Adrenal gland (tissue), 12 donors: ENCODE results near the gene BLOC1S3. TPM values are rescaled to one million over a fixed set of nuclear protein-coding genes. Genes with fewer than 3 reads are reported as not detected.

Experiments used
- DNase-seq, 7 donors: peaks; one replicate each; pipeline ENCODE4 v3.0.0-alpha.2; 2019 to 2020
- H3K27ac ChIP-seq, 5 donors: fragments of 200-600 bp; sonication (generic) in 4 of 5; 1 replicate in 3 of 5; 2 replicates in 2 of 5; pipeline versions ENCODE4 v1.5.1 to v1.8.0; 2016 to 2020; ENCODE audit warnings: mild to moderate bottlenecking in 1 of 5
- H3K27me3 ChIP-seq: fragments of 200-600 bp; 2 replicates; pipeline ENCODE4 v1.8.0; 2021
- H3K36me3 ChIP-seq, 2 donors: fragments of 200-600 bp; replicated peaks in 1 of 2; 1 replicate in 1 of 2; 2 replicates in 1 of 2; pipeline versions ENCODE4 v1.5.1 to v1.8.0; 2018 to 2022
- H3K4me1 ChIP-seq, 2 donors: fragments of 200-600 bp; replicated peaks in 1 of 2; 1 replicate in 1 of 2; 2 replicates in 1 of 2; pipeline versions ENCODE4 v1.5.1 to v1.8.0; 2018 to 2021
- H3K4me3 ChIP-seq, 4 donors: fragments of 200-600 bp; sonication (generic) in 3 of 4; one replicate each; pipeline ENCODE4 v1.5.1; 2016 to 2018
- H3K9me3 ChIP-seq, 3 donors: fragments of 200-600 bp; sonication (generic) in 1 of 3; replicated peaks in 1 of 3; 1 replicate in 2 of 3; 2 replicates in 1 of 3; pipeline versions ENCODE4 v1.5.1 to v1.8.0; 2016 to 2021
- CTCF ChIP-seq, 6 experiments: fragments of 450-650 bp in 4 of 6; fragments of 200-600 bp in 2 of 6; sonication (generic) in 1 of 6; IDR thresholded peaks; 1 replicate in 5 of 6; 2 replicates in 1 of 6; pipeline versions ENCODE4 v1.5.1 to v1.8.0; 2016 to 2021; ENCODE audit warnings: antibody characterized with exemption in 6 of 6, mild to moderate bottlenecking in 2 of 6, moderate library complexity in 1 of 6
- POLR2A ChIP-seq, 2 donors: fragments of 450-650 bp; IDR thresholded peaks; one replicate each; pipeline ENCODE4 v1.6.1; 2017; ENCODE audit warnings: antibody characterized with exemption in 2 of 2, mild to moderate bottlenecking in 2 of 2, moderate library complexity in 1 of 2
- WGBS, 4 donors: extraction: QIAGEN DNeasy Blood & Tissue Kit in 2 of 4; methylation state at CpG; one replicate each; pipeline versions ENCODE4 v1.1.5 to v1.1.7; 2013 to 2017; 5-methylcytosine and 5-hydroxymethylcytosine counted together
- intact Hi-C, 2 donors: fragments of 100-400 bp; cut with DNase I; formaldehyde crosslinking; loops; one replicate each; pipeline versions ENCODE4 v1.14.1 to v1.15.0; 2022 to 2023
- polyA plus RNA-seq, 3 donors: library from polyadenylated mRNA; stranded (reverse); fragments of 200-250 nt in 2 of 3; fragments of 350-450 nt in 1 of 3; fragmentation: Illumina TruSeq in 1 of 3; extraction: RNeasy Lipid Tissue Mini Kit (QIAGEN cat#74804) in 1 of 3; gene quantifications; one replicate each; pipeline ENCODE4 v1.2.3, GENCODE V29; 2013 to 2014
- total RNA-seq, 9 donors: library from RNA; depleted of rRNA in 4 of 9; stranded (reverse); fragments of >200 nt in 4 of 9; fragments of 120-200 nt in 1 of 9; fragmentation: NEBNext Ultra II Directional in 1 of 9; extraction: Animal tissue kit (Norgen Biotek cat#: 25700) in 1 of 9; gene quantifications; one replicate each; pipeline versions ENCODE4 v1.1.0 to v1.2.4, GENCODE V29; 2013 to 2023
- donor health status: healthy with polysubstance abuse.
- donor health status: Bipolar disorder and iron deficiency.
- donor health status: DM: yes; HTN: yes; CAD: no.
- donor health status: DM: no; HTN: no; CAD: no.
- donor health status: DM: no; HTN: no; CAD: no.
- donor health status: DM: yes; HTN: yes; CAD: no.

BLOC1S3 gene
- total and polyA plus RNA-seq, 12 donors, result 2.8 to 25.5 (median 16.9) TPM

DNA sequence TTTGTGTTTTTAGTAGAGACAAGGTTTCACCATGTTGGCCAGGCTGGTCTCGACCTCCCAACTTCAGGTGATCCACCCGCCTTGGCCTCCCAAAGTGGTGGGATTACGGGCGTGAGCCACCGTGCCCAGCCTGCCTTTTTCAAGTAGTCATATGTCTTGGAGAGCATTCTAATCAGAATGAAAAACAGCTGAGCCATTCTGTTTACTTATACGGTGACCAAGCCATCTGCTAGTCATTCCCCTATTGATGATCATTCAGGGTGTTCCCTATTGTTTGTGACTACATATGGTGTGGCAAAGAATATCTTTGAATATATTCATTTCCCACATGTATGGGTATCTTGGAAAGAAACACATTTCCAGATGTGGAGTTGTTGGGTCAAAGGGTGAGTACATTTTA, 17.2 kb downstream of the BLOC1S3 start:
- WGBS, 4 donors, result 78 to 94% (median 91%) methylated on average over 6 of the region's 6 CpGs
- H3K9me3 ChIP-seq, result no peaks in the 10 kb centered on the region
- no peak overlapping the region for H3K4me3 ChIP-seq
- no peaks in the 10 kb centered on the region for H3K36me3 ChIP-seq
- intact Hi-C loops, result loop anchor here in 1 of 2 donors (5.0 kb wide), 1 partner anchor 147 kb away; the partner anchor contains the start of gene KLC3
- H3K27me3 ChIP-seq, result no peaks in the 10 kb centered on the region
- no peak for TF ChIP-seq POLR2A (IDR thresholded peaks at IDR 0.05)
- no peak for TF ChIP-seq CTCF (IDR thresholded peaks at IDR 0.05)
- no peaks in the 10 kb centered on the region for H3K4me1 ChIP-seq
- DNase-seq, result no peak
- no peak overlapping the region for H3K27ac ChIP-seq

DNA sequence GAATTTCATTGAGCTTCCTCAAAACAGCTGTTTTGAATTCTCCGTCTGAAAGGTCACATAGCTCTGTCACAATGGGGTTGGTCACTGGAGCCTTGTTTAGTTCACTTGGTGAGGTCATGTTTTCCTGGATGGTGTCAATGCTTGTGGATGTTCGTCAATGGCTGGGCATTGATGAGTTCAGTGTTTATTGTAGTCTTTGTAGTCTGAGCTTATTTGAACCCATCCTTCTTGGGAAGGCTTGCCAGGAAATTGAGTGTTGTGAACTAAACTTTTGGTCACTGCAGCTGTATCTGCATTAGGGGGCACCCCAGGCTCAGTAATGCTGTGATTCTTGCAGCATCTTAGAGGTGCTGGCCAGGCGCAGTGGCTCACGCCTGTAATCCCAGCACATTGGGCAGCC, 22.0 kb downstream of the BLOC1S3 start:
- peak in 5 of 7 donors; percentile 19 to 75 (median 57) for DNase-seq
- Histone ChIP-seq H3K27me3 (no peaks in the 10 kb centered on the region), H3K4me1 (no peaks in the 10 kb centered on the region), H3K4me3 (no peak overlapping the region), H3K9me3 (no peaks in the 10 kb centered on the region), H3K36me3 (no peaks in the 10 kb centered on the region), H3K27ac (no peak overlapping the region)
- TF ChIP-seq CTCF (IDR thresholded peaks at IDR 0.05) (peak in 5 of 6 experiments; percentile 32 to 64 (median 49)), POLR2A (IDR thresholded peaks at IDR 0.05) (no peak)
- WGBS, 4 donors, result 47 to 70% (median 49%) methylated on average over 3 to 4 of the region's 4 CpGs
- intact Hi-C loops, result loop anchor here (5.0 to 10.0 kb wide), 2 partner anchors 52 to 134 kb away; partner anchors contain the start of gene MARK4 (in 1 of the 2)

GRCh38 chr19:45202637-45203036, 24.1 kb downstream of the BLOC1S3 start:
- DNase-seq, result no peak
- no peak for TF ChIP-seq POLR2A (IDR thresholded peaks at IDR 0.05)
- no peak for TF ChIP-seq CTCF (IDR thresholded peaks at IDR 0.05)
- H3K9me3 ChIP-seq, result no peaks in the 10 kb centered on the region
- H3K4me1 ChIP-seq, result no peaks in the 10 kb centered on the region
- no peaks in the 10 kb centered on the region for H3K36me3 ChIP-seq
- H3K4me3 ChIP-seq, result no peak overlapping the region
- H3K27me3 ChIP-seq, result no peaks in the 10 kb centered on the region
- 67 to 82% (median 75%) methylated on average over 1 to 6 of the region's 6 CpGs for WGBS, 4 donors
- intact Hi-C loops, result loop anchor here (5.0 to 10.0 kb wide), 2 partner anchors 50 to 132 kb away; partner anchors contain the start of gene MARK4 (in 1 of the 2)
- peak overlapping the region in 1 of 5 donors; percentile 52 for H3K27ac ChIP-seq

GRCh38 chr19:45205810-45206209, 27.2 kb downstream of the BLOC1S3 start:
- WGBS, 4 donors, result 75 to 86% (median 83%) methylated on average over 12 of the region's 12 CpGs
- H3K27me3 ChIP-seq, result no peaks in the 10 kb centered on the region
- no peak overlapping the region for H3K4me3 ChIP-seq
- intact Hi-C loops, result loop anchor here in 1 of 2 donors (10.0 kb wide), 1 partner anchor 129 kb away; no protein-coding TSS in a partner anchor
- DNase-seq, result no peak
- H3K36me3 ChIP-seq, result no peaks in the 10 kb centered on the region
- TF ChIP-seq POLR2A (IDR thresholded peaks at IDR 0.05), result no peak
- no peak for TF ChIP-seq CTCF (IDR thresholded peaks at IDR 0.05)
- no peaks in the 10 kb centered on the region for H3K4me1 ChIP-seq
- H3K9me3 ChIP-seq, result no peaks in the 10 kb centered on the region
- H3K27ac ChIP-seq, result no peak overlapping the region
